HG03159 (cell line): ENCODE measurements around the gene INHA.
A peak's percentile ranks its signal among the peaks of the same experiment; 100 is the strongest.

Source experiments
- ATAC-seq: cut with Tn5 transposase; IDR thresholded peaks from one replicate; pipeline ENCODE4 v1.9.1; 2021; ENCODE audit warnings: mild to moderate bottlenecking, moderate library complexity; ENCODE audit not compliant: unreplicated experiment

INHA gene

GRCh38 chr2:219539926-219540678, 32.0 kb upstream of the INHA start:
- ATAC-seq = no peak

DNA sequence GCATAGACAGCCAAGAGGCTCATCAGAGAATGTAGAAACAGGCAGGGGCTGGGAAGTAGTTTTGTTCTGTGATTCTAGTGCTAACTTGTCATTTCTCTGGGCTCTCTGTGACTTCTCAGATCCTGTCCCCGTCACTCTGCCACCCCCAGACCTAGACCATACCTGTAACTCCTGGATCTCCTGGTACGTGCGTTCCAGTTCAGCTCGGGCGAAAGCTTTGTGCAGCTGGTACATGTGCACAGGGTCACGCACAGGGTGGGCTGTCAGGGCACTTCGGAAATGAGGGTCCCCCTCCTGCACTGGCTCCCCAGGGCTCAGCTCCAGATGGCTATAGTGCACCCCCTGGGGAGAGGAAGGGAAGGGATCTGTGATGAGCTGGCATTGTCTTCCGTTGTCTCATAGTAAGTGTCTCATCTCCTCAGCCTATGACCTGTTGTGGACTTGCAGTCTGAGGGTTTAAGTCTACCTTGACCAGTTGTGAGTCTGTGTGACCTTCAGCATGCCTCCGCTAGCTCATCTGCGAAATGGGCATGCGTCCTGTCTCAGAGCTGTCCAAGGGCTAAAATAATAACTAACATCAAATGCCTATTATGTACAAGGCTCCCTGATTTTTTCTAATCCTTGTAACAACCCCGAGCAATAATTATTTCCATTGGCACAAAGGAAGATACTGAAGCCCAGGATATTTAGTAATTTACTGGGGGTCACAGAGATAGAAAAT, 31.2 kb upstream of the INHA start:
- no peak for ATAC-seq

DNA sequence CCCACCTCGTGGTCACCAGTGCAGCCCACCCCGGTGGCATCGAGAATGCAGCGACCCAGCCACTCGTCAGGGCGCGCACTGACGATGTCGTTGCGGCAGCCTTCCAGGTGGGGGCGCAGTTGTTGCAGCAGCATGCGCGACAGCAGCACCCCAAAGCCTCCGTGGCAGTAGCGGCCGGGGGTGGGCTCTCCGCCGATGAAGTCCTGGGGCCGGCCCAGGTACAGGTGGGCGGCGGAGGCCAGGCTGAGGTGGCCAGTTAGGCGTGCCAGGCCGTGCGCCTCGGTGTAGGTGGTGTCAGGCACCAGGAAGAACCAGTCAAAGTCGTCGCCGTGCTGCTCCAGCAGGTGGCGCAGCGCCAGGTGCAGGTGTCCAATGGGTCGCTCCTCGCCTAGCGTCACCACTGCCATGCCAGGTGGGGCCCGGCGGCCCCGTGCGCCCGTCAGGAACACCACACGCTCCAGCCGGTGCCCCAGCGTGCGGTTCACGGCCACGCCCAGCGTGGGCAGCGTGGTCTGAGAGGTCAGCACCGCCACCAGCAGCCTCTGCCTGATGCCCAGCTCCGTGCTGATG, 30.4 kb upstream of the INHA start:
- ATAC-seq = peak; percentile 49

GRCh38 chr2:219542931-219543595, 29.0 kb upstream of the INHA start:
- ATAC-seq = peak; percentile 39

GRCh38 chr2:219543596-219544358, 28.3 kb upstream of the INHA start, which contains the start of the genes CHPF and TMEM198:
Gene CHPF, minus strand, starts transcription at chr2:219543809. Its CDS starts 271 bp downstream, at chr2:219543538.
Gene TMEM198, plus strand, starts transcription at chr2:219544028. Its CDS starts 700 bp downstream, at chr2:219544728.
- ATAC-seq = peak; percentile 76

- ATAC-seq = no peak
These were observed 27.5 kb upstream of the INHA start for GRCh38 chr2:219544567-219544966.

DNA sequence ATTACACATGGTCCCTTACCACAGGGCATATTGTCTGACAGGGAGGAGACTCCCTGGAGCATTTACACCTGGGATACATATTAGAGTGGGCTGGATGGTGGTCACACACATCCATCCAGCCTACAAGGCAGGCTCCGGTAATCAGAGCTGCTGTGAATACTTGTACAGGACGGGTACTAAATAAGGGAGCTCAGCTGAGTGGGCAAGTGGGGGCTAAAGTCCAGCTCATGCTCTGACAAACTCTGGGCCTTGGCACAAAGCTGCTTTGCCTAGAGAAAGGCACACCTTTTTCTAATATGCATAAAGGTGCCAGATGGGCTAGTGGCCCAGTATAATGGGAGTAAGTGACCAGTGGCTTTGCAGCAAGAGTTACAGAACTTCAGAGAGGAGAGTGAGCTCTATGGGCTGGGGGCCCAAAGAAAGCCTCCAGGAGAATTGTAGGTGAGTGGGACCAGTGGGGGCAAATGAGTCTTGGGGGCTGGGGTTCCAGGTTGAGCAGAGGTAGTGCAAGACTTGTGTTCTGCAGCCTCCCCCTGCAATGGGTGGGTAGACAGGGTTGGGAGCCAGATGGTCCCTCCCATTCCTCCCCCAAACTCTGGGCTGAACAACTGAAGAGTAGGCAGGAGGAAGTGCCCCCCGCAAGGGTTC, 26.7 kb upstream of the INHA start:
- ATAC-seq = no peak

- ATAC-seq = no peak
These were observed 26.2 kb upstream of the INHA start for GRCh38 chr2:219545943-219546352.

DNA sequence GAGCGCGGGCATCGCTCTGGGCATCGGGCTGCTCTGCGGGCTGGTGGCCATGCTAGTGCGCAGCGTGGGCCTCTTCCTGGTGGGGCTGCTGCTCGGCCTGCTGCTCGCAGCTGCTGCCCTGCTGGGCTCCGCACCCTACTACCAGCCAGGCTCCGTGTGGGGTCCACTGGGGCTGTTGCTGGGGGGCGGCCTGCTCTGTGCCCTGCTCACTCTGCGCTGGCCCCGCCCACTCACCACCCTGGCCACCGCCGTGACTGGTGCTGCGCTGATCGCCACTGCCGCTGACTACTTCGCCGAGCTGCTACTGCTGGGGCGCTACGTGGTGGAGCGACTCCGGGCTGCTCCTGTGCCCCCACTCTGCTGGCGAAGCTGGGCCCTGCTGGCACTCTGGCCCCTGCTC, 24.5 kb upstream of the INHA start:
- no peak for ATAC-seq

DNA sequence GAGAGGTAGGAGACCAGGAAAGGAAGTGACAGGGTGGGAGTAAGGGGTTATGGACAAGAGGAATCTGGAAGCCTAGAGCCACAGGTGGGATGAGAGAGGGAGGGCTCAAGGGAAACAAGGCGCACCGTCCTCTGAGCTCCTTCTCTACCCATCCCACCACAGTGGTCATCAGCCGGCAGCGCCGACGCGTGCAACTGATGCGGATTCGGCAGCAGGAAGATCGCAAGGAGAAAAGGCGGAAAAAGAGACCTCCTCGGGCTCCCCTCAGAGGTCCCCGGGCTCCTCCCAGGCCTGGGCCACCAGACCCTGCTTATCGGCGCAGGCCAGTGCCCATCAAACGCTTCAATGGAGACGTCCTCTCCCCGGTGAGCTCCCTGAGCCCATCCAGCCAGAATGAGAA, 23.1 kb upstream of the INHA start:
- no peak for ATAC-seq

DNA sequence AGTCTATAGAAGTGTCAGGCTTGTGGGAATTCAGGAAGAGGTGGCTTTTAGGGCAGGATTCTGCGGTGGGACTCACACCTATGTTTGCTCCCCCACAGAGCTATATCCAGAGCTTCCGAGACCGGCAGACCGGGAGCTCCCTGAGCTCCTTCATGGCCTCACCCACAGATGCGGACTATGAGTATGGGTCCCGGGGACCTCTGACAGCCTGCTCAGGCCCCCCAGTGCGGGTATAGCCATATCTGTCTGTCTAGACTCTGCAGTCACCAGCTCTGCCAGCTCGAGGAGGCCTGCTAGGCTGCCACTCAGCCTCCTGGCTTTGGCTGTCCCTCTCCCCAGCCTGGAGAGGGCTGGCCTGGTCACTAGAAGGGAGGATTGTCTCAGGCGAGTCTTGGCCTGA, 22.5 kb upstream of the INHA start:
- no peak for ATAC-seq

GRCh38 chr2:219551441-219552381, 20.4 kb upstream of the INHA start:
- ATAC-seq = peak; percentile 22

DNA sequence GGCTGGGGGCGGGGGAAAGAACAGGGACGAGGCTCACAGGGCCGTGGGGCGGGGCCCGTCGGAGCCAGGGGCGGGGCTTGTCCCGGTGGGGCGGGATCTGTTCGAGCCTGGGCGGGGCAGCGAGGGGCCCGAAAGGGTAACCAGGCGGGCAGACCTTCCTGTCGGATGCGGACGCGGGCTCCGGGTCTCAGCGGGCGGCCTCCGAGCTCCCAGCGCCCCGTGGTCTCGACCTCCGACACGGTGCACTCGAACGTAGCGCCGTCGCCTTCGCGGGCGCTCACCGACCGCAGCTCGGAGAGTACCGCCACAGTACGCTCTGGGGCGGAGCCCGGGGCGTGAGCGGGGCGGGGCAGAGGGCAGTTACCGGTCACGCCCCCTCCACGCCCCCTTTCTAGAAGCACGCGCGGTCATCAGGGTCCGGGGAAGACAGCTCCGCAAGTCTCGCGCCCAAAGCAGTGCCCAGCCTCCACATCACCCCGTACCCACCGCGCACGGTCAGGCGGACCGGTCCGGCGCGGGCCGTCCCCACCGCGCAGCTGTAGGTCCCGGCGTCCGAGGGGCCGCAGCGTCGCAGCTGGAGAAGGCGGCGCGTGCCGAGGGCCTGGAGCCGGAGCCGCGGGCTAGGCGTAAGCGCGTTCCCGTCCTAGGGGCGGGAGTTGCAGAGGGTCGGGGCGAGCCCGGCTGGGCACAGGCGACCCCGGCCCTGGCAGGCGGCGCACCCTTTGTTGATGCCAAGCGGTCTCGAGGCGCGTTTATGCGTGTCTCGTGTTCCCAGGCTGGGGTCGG, 19.5 kb upstream of the INHA start:
- peak; percentile 90 for ATAC-seq

GRCh38 chr2:219553168-219553417, 19.0 kb upstream of the INHA start:
- no peak for ATAC-seq

- no peak for ATAC-seq
These were observed 18.6 kb upstream of the INHA start for GRCh38 chr2:219553463-219553963.

DNA sequence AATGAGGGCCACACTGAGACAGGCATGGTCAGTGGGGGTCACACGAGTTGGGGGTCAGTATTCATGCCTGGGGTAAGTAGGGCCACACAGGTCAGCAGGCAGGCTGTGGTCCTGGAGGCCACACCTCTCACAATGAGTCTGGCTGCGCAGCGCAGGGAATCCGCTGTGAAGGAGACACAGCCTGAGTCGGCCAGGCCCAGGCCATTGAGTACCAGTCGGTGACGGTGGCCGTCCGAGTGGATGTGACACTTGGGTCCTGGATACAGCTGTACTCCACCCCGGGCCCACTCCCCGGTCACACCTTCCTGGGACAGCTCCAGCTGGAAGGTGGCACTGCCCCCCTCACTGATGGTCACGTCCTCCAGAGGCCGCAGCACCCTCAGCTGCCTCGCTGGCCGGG, 17.8 kb upstream of the INHA start:
- ATAC-seq = no peak

- no peak for ATAC-seq
These were observed 16.2 kb upstream of the INHA start for GRCh38 chr2:219555956-219556355.

DNA sequence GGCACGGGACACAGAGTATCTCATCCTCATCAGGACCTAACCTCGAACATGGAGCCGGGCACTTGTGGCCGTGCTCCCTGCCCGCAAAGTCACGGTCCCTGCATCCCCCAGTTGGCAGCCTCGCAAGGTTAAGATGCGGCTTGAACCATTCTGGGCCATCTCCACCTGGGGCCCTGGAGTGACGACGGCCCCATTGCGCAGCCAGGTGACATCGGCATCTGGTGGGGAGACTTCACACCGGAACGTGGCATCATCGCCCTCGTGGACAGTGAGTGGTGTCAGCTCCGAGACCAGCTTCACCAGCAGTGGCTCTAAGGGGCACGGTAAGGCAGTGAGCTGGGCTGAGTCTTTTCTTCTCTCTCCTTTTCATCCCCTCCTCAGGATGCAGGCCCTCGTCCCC, 15.7 kb upstream of the INHA start:
- no peak for ATAC-seq
